B cell (primary cell): ENCODE measurements around the gene GDAP1L1. TPM values are rescaled to one million over a fixed set of nuclear protein-coding genes. Genes with fewer than 3 reads are reported as not detected.

Experiments
- ATAC-seq: fragments of 200-7000 bp; cut with Tn5 transposase; one replicate; pipeline ENCODE4 v1.10.0; 2021; ENCODE audit warnings: low read depth, mild to moderate bottlenecking, moderate number of reproducible peaks, moderate library complexity
- CTCF ChIA-PET: fragments of 350-600 bp; sonication (Branson Sonifier 250); formaldehyde crosslinking; loops from one replicate; lab custom pipeline; 2021; ENCODE audit warnings: antibody characterized with exemption, inconsistent platforms; lab: Charles Lee
- POLR2A ChIA-PET: fragments of 350-600 bp; sonication (Branson Sonifier 250); formaldehyde crosslinking; loops from one replicate; lab custom pipeline; 2021; ENCODE audit warnings: antibody characterized with exemption; lab: Charles Lee
- DNase-seq: peaks from one replicate; pipeline ENCODE4 v3.0.0; 2013
- H2AFZ ChIP-seq: 2 replicates; pipeline ENCODE4 v1.6.1; 2012; ENCODE audit warnings: mild to moderate bottlenecking, low read depth, low read length; ENCODE audit not compliant: insufficient read depth, poor library complexity, severe bottlenecking
- H3K27ac ChIP-seq, 2 donors: 1 replicate in 1 of 2; 2 replicates in 1 of 2; pipeline ENCODE4 v1.5.1; 2012 to 2013; ENCODE audit warnings: low read length in 2 of 2, mild to moderate bottlenecking in 2 of 2, moderate library complexity in 1 of 2
- H3K27me3 ChIP-seq, 4 experiments: fragments of 200-600 bp in 1 of 4; sonication (generic) in 1 of 4; replicated peaks in 1 of 4; 1 replicate in 2 of 4; 2 replicates in 2 of 4; pipeline versions ENCODE4 v1.6.1 to v1.7.0; 2013 to 2016; ENCODE audit warnings: low read length in 3 of 4, mild to moderate bottlenecking in 2 of 4, mixed read lengths in 1 of 4, moderate library complexity in 1 of 4; ENCODE audit not compliant: insufficient read depth in 4 of 4, control insufficient read depth in 3 of 4; ENCODE audit errors: control extremely low read depth in 1 of 4
- H3K36me3 ChIP-seq, 2 experiments: replicated peaks in 1 of 2; 1 replicate in 1 of 2; 2 replicates in 1 of 2; pipeline versions ENCODE4 v1.6.1 to v1.7.1; 2013; ENCODE audit warnings: low read length in 1 of 2; ENCODE audit not compliant: insufficient read depth in 2 of 2, control insufficient read depth in 1 of 2; ENCODE audit errors: control extremely low read depth in 1 of 2, extremely low read depth in 1 of 2
- H3K4me1 ChIP-seq, 2 donors: fragments of 200-600 bp in 1 of 2; sonication (generic) in 1 of 2; 1 replicate in 1 of 2; 2 replicates in 1 of 2; pipeline versions ENCODE4 v1.5.1 to v1.6.1; 2013 to 2017; ENCODE audit warnings: low read length in 2 of 2; ENCODE audit not compliant: control insufficient read depth in 2 of 2, insufficient read depth in 2 of 2
- H3K4me2 ChIP-seq: replicated peaks from 2 replicates; pipeline ENCODE3; 2012; ENCODE audit warnings: mild to moderate bottlenecking, low read depth, low read length; ENCODE audit not compliant: poor library complexity, severe bottlenecking
- H3K4me3 ChIP-seq, 5 experiments: fragments of 200-600 bp in 1 of 5; sonication (generic) in 1 of 5; 1 replicate in 3 of 5; 2 replicates in 2 of 5; pipeline versions ENCODE4 v1.5.1 to v1.7.0; 2011 to 2016; ENCODE audit warnings: low read length in 4 of 5, mild to moderate bottlenecking in 4 of 5, low read depth in 2 of 5, control low read depth in 1 of 5, moderate library complexity in 1 of 5; ENCODE audit not compliant: insufficient read depth in 1 of 5; ENCODE audit errors: control extremely low read depth in 1 of 5, extremely low read depth in 1 of 5
- H3K79me2 ChIP-seq: fragments of 200-600 bp; sonication (generic); one replicate; pipeline ENCODE4 v1.6.0; 2016; ENCODE audit warnings: low read length; ENCODE audit not compliant: control insufficient read depth, insufficient read depth
- H3K9ac ChIP-seq: fragments of 200-600 bp; sonication (generic); 2 replicates; pipeline ENCODE4 v1.6.1; 2017; ENCODE audit warnings: mild to moderate bottlenecking, low read length, moderate library complexity
- H3K9me3 ChIP-seq, 3 donors: one replicate each; pipeline versions ENCODE4 v1.6.1 to v1.7.1; 2013; ENCODE audit warnings: low read length in 2 of 3; ENCODE audit not compliant: control insufficient read depth in 2 of 3, insufficient read depth in 1 of 3; ENCODE audit errors: control extremely low read depth in 1 of 3
- H4K20me1 ChIP-seq: 2 replicates; pipeline ENCODE4 v1.6.0; 2012; ENCODE audit warnings: mild to moderate bottlenecking, low read length; ENCODE audit not compliant: insufficient read depth, control insufficient read depth, poor library complexity, severe bottlenecking
- H3K27ac Mint-ChIP-seq: one replicate; pipeline ENCODE4 v1.8.0; 2021; ENCODE audit warnings: mixed read lengths
- H3K27me3 Mint-ChIP-seq: one replicate; pipeline ENCODE4 v1.8.0; 2021; ENCODE audit warnings: mixed read lengths
- H3K4me1 Mint-ChIP-seq: one replicate; pipeline ENCODE4 v1.8.0; 2021; ENCODE audit warnings: mixed read lengths
- H3K4me3 Mint-ChIP-seq: one replicate; pipeline ENCODE4 v1.8.0; 2021; ENCODE audit warnings: mixed read lengths
- H3K9me3 Mint-ChIP-seq: one replicate; pipeline ENCODE4 v1.8.0; 2022; ENCODE audit warnings: mixed read lengths; ENCODE audit not compliant: insufficient read depth
- EZH2 ChIP-seq: IDR thresholded peaks from 2 replicates; pipeline ENCODE4 v1.6.1; 2012; ENCODE audit warnings: borderline replicate concordance, low read depth, mild to moderate bottlenecking, moderate library complexity, low read length; ENCODE audit not compliant: insufficient read depth, poor library complexity, severe bottlenecking
- WGBS: methylation state at CpG from one replicate; pipeline ENCODE4 v1.1.5; 2013; ENCODE audit warnings: missing lambda C conversion rate; ENCODE audit not compliant: insufficient coverage; 5-methylcytosine and 5-hydroxymethylcytosine counted together
- intact Hi-C: fragments of 100-400 bp; cut with micrococcal nuclease; formaldehyde crosslinking; loops from one replicate; pipeline ENCODE4 v1.10.0; 2022
- polyA plus RNA-seq: library from polyadenylated mRNA; depleted of rRNA; stranded (reverse); fragments of >200 nt; gene quantifications from 2 replicates; pipeline ENCODE4 v1.2.3, GENCODE V29; 2012
- total RNA-seq, 2 donors: library from RNA; stranded (reverse); fragments of 120-200 nt in 1 of 2; gene quantifications; 1 replicate in 1 of 2; 2 replicates in 1 of 2; pipeline versions ENCODE4 v1.2.3 to v1.2.4, GENCODE V29; 2013 to 2022
- TF ChIP-seq, protein P1 (sequence below): fragments of 200-600 bp; IDR thresholded peaks from one replicate; pipeline ENCODE4 v1.8.0; 2022; ENCODE audit warnings: antibody characterized with exemption, mild to moderate bottlenecking

The GDAP1L1 gene
- total and polyA plus RNA-seq, 2 donors (not counting 1 experiment from before 2014, with no cell fraction given): not detected

DNA sequence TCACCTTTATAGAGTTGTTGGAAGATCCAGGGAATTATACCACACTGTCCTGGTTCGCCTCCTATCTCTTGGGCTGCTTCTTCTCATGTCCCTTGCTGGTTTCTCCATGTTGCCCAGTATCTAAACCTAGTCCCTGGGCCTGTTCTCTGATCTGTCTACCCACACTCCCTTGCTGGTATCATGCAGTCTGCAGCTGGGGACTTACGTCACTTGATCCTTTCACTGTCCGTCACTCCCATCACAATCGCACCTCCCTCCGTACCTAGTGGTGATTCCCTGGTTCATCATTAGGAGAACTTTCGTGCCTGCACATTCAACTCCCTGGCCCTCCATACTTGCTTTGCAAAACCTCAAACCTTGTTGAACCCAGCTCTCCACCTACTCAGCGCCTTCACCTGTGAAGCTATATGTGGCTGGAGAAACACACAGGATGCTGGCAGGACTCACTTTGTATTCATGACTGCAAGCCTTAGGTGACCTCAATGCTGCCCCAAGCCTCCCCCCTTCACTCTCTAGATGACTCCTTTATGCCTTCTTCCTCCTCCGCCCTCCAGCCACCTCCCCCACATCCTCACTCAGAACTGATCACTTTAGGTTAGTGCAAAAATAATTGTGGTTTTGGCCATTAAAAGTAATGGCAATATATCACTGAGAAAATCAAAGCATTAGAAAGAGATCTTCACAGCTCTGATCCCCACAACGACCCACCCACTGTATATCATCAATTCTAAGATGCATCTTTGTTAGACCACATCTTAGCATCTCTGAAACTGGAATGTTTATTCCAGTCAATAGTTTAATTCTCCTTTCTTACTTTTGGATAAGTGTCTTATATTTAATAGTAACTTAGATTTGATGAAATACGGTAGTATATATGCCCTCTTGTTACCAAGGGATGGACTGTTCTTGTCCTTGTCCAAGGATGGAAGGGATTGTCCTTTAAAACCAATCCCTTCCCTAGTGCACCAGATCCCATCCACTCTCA lies 26.4 kb downstream of the GDAP1L1 start:
- no peak overlapping the region for H3K9ac ChIP-seq
- Mint-ChIP-seq H3K27ac (no peak overlapping the region), H3K4me3 (no peak overlapping the region), H3K4me1 (no peaks in the 10 kb centered on the region), H3K27me3 (peaks cover under 1% of the 10 kb centered on the region), H3K9me3 (no peaks in the 10 kb centered on the region)
- peaks cover 0 to 3% (median 0%) of the 10 kb centered on the region in 3 donors for H3K9me3 ChIP-seq
- no peak for DNase-seq
- CTCF ChIA-PET: no interaction called here
- H3K4me1 ChIP-seq: no peaks in the 10 kb centered on the region
- 80% methylated on average over 7 of the region's 10 CpGs for WGBS
- TF ChIP-seq, protein P1, sequence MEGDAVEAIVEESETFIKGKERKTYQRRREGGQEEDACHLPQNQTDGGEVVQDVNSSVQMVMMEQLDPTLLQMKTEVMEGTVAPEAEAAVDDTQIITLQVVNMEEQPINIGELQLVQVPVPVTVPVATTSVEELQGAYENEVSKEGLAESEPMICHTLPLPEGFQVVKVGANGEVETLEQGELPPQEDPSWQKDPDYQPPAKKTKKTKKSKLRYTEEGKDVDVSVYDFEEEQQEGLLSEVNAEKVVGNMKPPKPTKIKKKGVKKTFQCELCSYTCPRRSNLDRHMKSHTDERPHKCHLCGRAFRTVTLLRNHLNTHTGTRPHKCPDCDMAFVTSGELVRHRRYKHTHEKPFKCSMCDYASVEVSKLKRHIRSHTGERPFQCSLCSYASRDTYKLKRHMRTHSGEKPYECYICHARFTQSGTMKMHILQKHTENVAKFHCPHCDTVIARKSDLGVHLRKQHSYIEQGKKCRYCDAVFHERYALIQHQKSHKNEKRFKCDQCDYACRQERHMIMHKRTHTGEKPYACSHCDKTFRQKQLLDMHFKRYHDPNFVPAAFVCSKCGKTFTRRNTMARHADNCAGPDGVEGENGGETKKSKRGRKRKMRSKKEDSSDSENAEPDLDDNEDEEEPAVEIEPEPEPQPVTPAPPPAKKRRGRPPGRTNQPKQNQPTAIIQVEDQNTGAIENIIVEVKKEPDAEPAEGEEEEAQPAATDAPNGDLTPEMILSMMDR: no peak
- no peak for TF ChIP-seq EZH2
- H4K20me1 ChIP-seq: no peaks in the 10 kb centered on the region
- H3K4me2 ChIP-seq: no peak overlapping the region
- intact Hi-C loops: no loop called here
- no peak for ATAC-seq
- H3K4me3 ChIP-seq: no peak overlapping the region
- no peak overlapping the region for H2AFZ ChIP-seq
- no peak overlapping the region for H3K27ac ChIP-seq
- no peaks in the 10 kb centered on the region for H3K27me3 ChIP-seq
- no peaks in the 10 kb centered on the region for H3K36me3 ChIP-seq
- POLR2A ChIA-PET: no interaction called here
- H3K79me2 ChIP-seq: no peaks in the 10 kb centered on the region

DNA sequence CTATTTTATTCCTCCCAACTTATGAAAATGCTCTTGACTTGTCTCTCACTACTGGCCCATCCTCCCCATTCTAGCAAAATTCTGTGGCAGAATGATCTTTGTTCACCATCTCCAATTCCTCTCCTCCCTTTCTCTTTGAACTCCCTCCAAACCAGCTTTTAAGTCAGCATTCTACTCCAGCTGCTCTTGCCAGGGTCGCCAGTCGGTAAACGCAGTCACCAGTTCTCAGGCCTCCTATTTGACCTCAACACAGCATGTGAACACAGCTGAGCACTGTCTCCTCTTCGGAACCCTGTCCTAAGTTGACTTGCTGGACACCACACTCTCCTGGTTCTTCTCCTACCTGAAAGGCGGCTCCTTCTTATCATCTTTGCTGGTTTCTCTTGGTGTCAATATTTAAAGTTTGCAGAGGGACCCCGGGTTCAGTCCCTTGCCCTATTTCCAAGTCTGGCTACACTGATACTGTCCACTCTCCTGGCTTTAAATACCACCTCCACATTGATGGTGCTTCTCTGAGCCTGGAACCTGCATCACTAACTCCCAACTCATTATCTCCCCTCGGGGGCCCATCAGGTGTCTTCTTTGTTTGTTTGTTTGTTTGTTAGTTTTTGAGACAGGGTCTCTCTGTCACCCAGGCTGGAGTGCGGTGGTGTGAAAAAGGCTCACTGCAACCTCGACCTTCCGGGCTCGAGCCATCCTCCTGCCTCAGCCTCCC lies 27.4 kb downstream of the GDAP1L1 start:
- DNase-seq: no peak

More for the DNA sequence above, 27.4 kb downstream of the GDAP1L1 start:
- no peak for ATAC-seq
- Mint-ChIP-seq H3K27ac (no peak overlapping the region), H3K9me3 (no peaks in the 10 kb centered on the region), H3K27me3 (no peaks in the 10 kb centered on the region), H3K4me1 (no peaks in the 10 kb centered on the region), H3K4me3 (no peak overlapping the region)
- no peak for TF ChIP-seq EZH2
- TF ChIP-seq, protein P1: no peak
- 98% methylated on average over 10 of the region's 11 CpGs for WGBS
- Histone ChIP-seq H3K4me3 (no peak overlapping the region), H3K4me2 (no peak overlapping the region), H2AFZ (no peak overlapping the region), H3K27ac (no peak overlapping the region), H4K20me1 (no peaks in the 10 kb centered on the region), H3K27me3 (no peaks in the 10 kb centered on the region), H3K79me2 (no peaks in the 10 kb centered on the region), H3K4me1 (no peaks in the 10 kb centered on the region), H3K36me3 (no peaks in the 10 kb centered on the region), H3K9me3 (peaks cover 0 to 7% (median 0%) of the 10 kb centered on the region in 3 donors), H3K9ac (no peak overlapping the region)
- intact Hi-C loops: no loop called here
- ChIA-PET POLR2A (no interaction called here), CTCF (no interaction called here)
